Uterus (tissue), 2 donors: ENCODE measurements around the gene SGPP2.

ENCODE experiments used
- POLR2A ChIP-seq, 2 donors: fragments of 450-650 bp; IDR thresholded peaks; one replicate each; pipeline ENCODE4 v1.6.1; 2016; ENCODE audit warnings: antibody characterized with exemption in 2 of 2, mild to moderate bottlenecking in 1 of 2, moderate library complexity in 1 of 2
- TF ChIP-seq, protein P1 (sequence below), 4 experiments: fragments of 200-600 bp in 2 of 4; fragments of 450-650 bp in 2 of 4; sonication (generic) in 2 of 4; IDR thresholded peaks; one replicate each; pipeline ENCODE4 v1.5.1; 2016 to 2019; ENCODE audit warnings: antibody characterized with exemption in 4 of 4, mild to moderate bottlenecking in 2 of 4, moderate library complexity in 1 of 4

- TF ChIP-seq, protein P1, sequence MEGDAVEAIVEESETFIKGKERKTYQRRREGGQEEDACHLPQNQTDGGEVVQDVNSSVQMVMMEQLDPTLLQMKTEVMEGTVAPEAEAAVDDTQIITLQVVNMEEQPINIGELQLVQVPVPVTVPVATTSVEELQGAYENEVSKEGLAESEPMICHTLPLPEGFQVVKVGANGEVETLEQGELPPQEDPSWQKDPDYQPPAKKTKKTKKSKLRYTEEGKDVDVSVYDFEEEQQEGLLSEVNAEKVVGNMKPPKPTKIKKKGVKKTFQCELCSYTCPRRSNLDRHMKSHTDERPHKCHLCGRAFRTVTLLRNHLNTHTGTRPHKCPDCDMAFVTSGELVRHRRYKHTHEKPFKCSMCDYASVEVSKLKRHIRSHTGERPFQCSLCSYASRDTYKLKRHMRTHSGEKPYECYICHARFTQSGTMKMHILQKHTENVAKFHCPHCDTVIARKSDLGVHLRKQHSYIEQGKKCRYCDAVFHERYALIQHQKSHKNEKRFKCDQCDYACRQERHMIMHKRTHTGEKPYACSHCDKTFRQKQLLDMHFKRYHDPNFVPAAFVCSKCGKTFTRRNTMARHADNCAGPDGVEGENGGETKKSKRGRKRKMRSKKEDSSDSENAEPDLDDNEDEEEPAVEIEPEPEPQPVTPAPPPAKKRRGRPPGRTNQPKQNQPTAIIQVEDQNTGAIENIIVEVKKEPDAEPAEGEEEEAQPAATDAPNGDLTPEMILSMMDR (IDR thresholded peaks at IDR 0.05), result no peak
- no peak for TF ChIP-seq POLR2A (IDR thresholded peaks at IDR 0.05)
Measured at GRCh38 chr2:222506230-222506935, 82.0 kb downstream of the SGPP2 start.
